K562 (cell line): ENCODE results near the gene BTBD2. TPM values are rescaled to one million over a fixed set of nuclear protein-coding genes. Genes with fewer than 3 reads are reported as not detected.
A peak's percentile ranks its signal among the peaks of the same experiment; 100 is the strongest.

Experiments
- BACH1 ChIP-seq: fragments of 200-800 bp; sonication (Bioruptor generic); IDR thresholded peaks from 2 replicates; pipeline ENCODE4 v1.6.1; 2016; ENCODE audit warnings: missing genetic modification characterization, missing compliant biosample characterization
- EGR1 ChIP-seq: fragments of 450-650 bp; conservative IDR thresholded peaks from 2 replicates; pipeline ENCODE4 v1.6.1; 2017; ENCODE audit warnings: mild to moderate bottlenecking
- EHMT2 ChIP-seq: fragments of 450-650 bp; IDR thresholded peaks from 2 replicates; pipeline ENCODE4 v1.6.1; 2018; ENCODE audit warnings: antibody characterized with exemption
- GABPA ChIP-seq: fragments of 200-800 bp; sonication (Bioruptor generic); conservative IDR thresholded peaks from 2 replicates; pipeline ENCODE4 v1.6.1; 2016; ENCODE audit warnings: low read depth, missing genetic modification characterization, missing compliant biosample characterization
- GTF2E2 ChIP-seq: fragments of 200-800 bp; sonication (Bioruptor generic); IDR thresholded peaks from 2 replicates; pipeline ENCODE4 v1.6.1; 2016; ENCODE audit warnings: missing genetic modification characterization, missing compliant biosample characterization
- KDM4B ChIP-seq, 2 experiments: fragments of 450-650 bp in 1 of 2; sonication (generic) in 1 of 2; IDR thresholded peaks; 2 replicates each; pipeline ENCODE4 v1.6.1; 2016 to 2017; ENCODE audit warnings: borderline replicate concordance in 2 of 2, antibody characterized with exemption in 1 of 2, low read depth in 1 of 2, mild to moderate bottlenecking in 1 of 2
- MTA1 ChIP-seq: fragments of 450-650 bp; IDR thresholded peaks from 2 replicates; pipeline ENCODE4 v1.6.1; 2017; ENCODE audit warnings: borderline replicate concordance
- NR4A1 ChIP-seq, 2 experiments: fragments of 250-450 bp in 1 of 2; fragments of 450-650 bp in 1 of 2; sonication (Bioruptor Pico) in 1 of 2; IDR thresholded peaks; 2 replicates each; pipeline versions ENCODE4 v1.4.0 to v1.6.1; 2016 to 2020; ENCODE audit warnings: mild to moderate bottlenecking in 2 of 2, missing compliant biosample characterization in 1 of 2, missing genetic modification characterization in 1 of 2, moderate library complexity in 1 of 2
- PHB ChIP-seq: fragments of 250-450 bp; sonication (Bioruptor Pico); IDR thresholded peaks from 2 replicates; pipeline ENCODE4 v1.5.0; 2021
- PHF21A ChIP-seq: fragments of 450-650 bp; IDR thresholded peaks from 2 replicates; pipeline ENCODE4 v1.6.1; 2017; ENCODE audit warnings: low read depth, borderline replicate concordance
- PRPF4 ChIP-seq: fragments of 200-400 bp; formaldehyde crosslinking; IDR thresholded peaks from one replicate; pipeline ENCODE4 v1.6.1; 2017; ENCODE audit warnings: low read length, low read depth, mild to moderate bottlenecking; ENCODE audit not compliant: insufficient read depth, poor library complexity, severe bottlenecking
- PYGO2 ChIP-seq: fragments of 450-650 bp; IDR thresholded peaks from 2 replicates; pipeline ENCODE4 v1.6.1; 2016; ENCODE audit warnings: mild to moderate bottlenecking, missing genetic modification characterization, moderate library complexity, missing compliant biosample characterization
- RBM39 ChIP-seq: fragments of 200-400 bp; formaldehyde crosslinking; optimal IDR thresholded peaks from 2 replicates; pipeline ENCODE3; 2018; ENCODE audit warnings: low read depth, low read length
- RCOR1 ChIP-seq, 2 experiments: IDR thresholded peaks; 2 replicates each; pipeline ENCODE4 v1.6.1; 2012; ENCODE audit warnings: low read depth in 2 of 2, low read length in 2 of 2, borderline replicate concordance in 1 of 2, improper control_type of control experiment in 1 of 2
- RFX7 ChIP-seq: fragments of 250-450 bp; sonication (Bioruptor Pico); IDR thresholded peaks from 2 replicates; pipeline ENCODE4 v1.5.1; 2021; ENCODE audit warnings: mild to moderate bottlenecking
- SMAD4 ChIP-seq: fragments of 250-450 bp; sonication (Bioruptor Pico); conservative IDR thresholded peaks from 2 replicates; pipeline ENCODE4 v1.8.0; 2021; ENCODE audit warnings: inconsistent platforms, mild to moderate bottlenecking, moderate library complexity
- YBX1 ChIP-seq: fragments of 450-650 bp; IDR thresholded peaks from 2 replicates; pipeline ENCODE4 v1.7.1; 2016; ENCODE audit warnings: mild to moderate bottlenecking
- ZBTB7A ChIP-seq: IDR thresholded peaks from 2 replicates; pipeline ENCODE4 v1.6.1; 2011; ENCODE audit warnings: low read depth, mild to moderate bottlenecking, low read length, moderate library complexity, borderline replicate concordance; ENCODE audit not compliant: control insufficient read depth
- ZNF133 ChIP-seq: fragments of 250-450 bp; sonication (Bioruptor Pico); IDR thresholded peaks from 2 replicates; pipeline ENCODE4 v1.4.0; 2020; ENCODE audit warnings: mild to moderate bottlenecking
- polyA plus RNA-seq, 8 experiments: library from polyadenylated mRNA; depleted of rRNA in 4 of 8; stranded (reverse) in 5 of 8; unstranded in 3 of 8; fragments of >200 nt; fragmentation: Nextera tagmentation in 2 of 8; fragmentation: Illumina TruSeq in 1 of 8; extraction: Ambion mirVana in 2 of 8; extraction: Trizol in 1 of 8; gene quantifications; 2 replicates each; pipeline versions ENCODE4 v1.2.1 to v1.2.3, GENCODE V29; 2011 to 2014; ENCODE audit warnings: inconsistent platforms in 1 of 8, missing spikeins in 1 of 8
- total RNA-seq, 7 experiments: library from RNA; depleted of rRNA in 6 of 7; stranded (reverse); fragments of >200 nt in 6 of 7; fragmentation: Illumina TruSeq in 2 of 7; extraction: Trizol in 2 of 7; gene quantifications; 2 replicates each; pipeline versions ENCODE4 v1.2.1 to v1.2.3, GENCODE V29; 2011 to 2021; ENCODE audit warnings: low replicate concordance in 1 of 7
- TF ChIP-seq, protein P1 (sequence below): fragments of 250-450 bp; sonication (Bioruptor Pico); IDR thresholded peaks from 2 replicates; pipeline ENCODE4 v1.6.1; 2021; ENCODE audit warnings: mild to moderate bottlenecking
- TF ChIP-seq, protein P2 (sequence below): fragments of 250-450 bp; sonication (Bioruptor Pico); IDR thresholded peaks from 2 replicates; pipeline ENCODE4 v1.8.0; 2021; ENCODE audit warnings: moderate library complexity, mild to moderate bottlenecking, inconsistent platforms
- TF ChIP-seq, protein P3 (sequence below): sonication (generic); formaldehyde crosslinking; IDR thresholded peaks from 2 replicates; pipeline ENCODE4 v1.8.0; 2022; ENCODE audit warnings: mild to moderate bottlenecking, missing genetic modification reagents

Gene BTBD2
- total and polyA plus RNA-seq, 9 of the 15 experiments (the other 6 are each of a cell fraction or from before 2014, with no cell fraction given) = 0.10 to 15.6 (median 6.9) TPM

DNA sequence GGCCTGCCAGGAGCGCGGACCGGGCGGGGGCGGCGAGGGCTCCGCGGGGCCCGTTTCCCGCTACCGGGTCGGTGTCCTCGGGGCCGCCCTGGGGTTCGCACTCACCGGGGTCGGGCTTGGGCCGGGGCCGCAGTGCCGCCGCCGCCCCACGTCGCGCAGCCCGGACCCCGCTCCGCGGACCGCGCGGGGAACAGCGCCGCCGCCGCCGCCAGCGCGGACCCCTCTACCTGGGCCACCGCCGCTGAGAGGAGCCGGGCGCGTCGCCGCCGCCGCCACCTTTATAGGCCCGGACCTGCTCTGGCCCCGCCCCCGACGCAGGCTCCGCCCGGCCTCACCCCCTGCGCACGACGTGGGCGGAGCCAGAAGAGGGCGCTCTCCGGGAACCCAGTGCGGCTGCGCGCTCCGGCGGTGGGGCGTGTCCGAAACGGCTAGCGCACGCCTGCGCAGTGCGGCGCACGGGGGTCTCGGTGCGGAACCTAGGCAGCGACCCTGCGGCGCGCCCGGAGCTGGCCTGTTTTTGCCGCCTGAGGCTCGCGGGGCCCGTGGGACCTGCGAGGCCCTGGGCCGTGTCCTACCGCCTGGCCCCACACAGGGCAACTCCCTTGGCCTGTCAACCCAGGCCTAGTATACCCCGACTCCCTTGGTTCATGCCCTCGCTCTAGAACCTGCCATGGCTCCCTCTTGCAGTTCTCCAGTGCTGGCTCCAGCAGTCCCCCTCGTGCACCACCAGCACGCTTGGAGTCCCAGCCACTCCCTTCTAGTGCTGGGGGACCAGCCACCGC lies 35.7 kb upstream of the BTBD2 start, which contains the start of gene MKNK2 (continued):
- TF ChIP-seq, protein P1, sequence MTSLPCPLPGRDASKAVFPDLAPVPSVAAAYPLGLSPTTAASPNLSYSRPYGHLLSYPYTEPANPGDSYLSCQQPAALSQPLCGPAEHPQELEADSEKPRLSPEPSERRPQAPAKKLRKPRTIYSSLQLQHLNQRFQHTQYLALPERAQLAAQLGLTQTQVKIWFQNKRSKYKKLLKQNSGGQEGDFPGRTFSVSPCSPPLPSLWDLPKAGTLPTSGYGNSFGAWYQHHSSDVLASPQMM (CRISPR knock-in tag) = no peak
- TF ChIP-seq RBM39 (no peak), RFX7 (CRISPR knock-in tag) (no peak), ZNF133 (no peak), GABPA (tag) (0 out of 2 replicates have a peak, but pooled peaks have one; percentile 12), ZBTB7A (peak; percentile 96), GTF2E2 (peak; percentile 97), EHMT2 (no peak), NR4A1 (CRISPR knock-in tag; IDR thresholded peaks at IDR 0.05) (no peak), NR4A1 (tag; IDR thresholded peaks at IDR 0.05) (peak; percentile 78; the same call in 1 of the 2 replicates), PYGO2 (tag) (no peak), PHB (CRISPR knock-in tag) (no peak), EGR1 (peak; percentile 83), MTA1 (no peak), PRPF4 (peak; percentile 90), BACH1 (tag) (no peak), KDM4B (IDR thresholded peaks at IDR 0.05; ENCODE audit: borderline replicate concordance in 2 of 2, low read depth in 1 of 2) (peak in 1 of 2 experiments; percentile 67; a peak in 1 of 4 replicates), RCOR1 (IDR thresholded peaks at IDR 0.05; ENCODE audit: borderline replicate concordance in 1 of 2, low read depth in 2 of 2, low read length in 2 of 2) (peak; percentile 62 to 78; a peak in 3 of 4 replicates), SMAD4 (CRISPR knock-in tag) (peak; percentile 81), PHF21A (0 out of 2 replicates have a peak, but pooled peaks have one; percentile 15), YBX1 (no peak)
- TF ChIP-seq, protein P2, sequence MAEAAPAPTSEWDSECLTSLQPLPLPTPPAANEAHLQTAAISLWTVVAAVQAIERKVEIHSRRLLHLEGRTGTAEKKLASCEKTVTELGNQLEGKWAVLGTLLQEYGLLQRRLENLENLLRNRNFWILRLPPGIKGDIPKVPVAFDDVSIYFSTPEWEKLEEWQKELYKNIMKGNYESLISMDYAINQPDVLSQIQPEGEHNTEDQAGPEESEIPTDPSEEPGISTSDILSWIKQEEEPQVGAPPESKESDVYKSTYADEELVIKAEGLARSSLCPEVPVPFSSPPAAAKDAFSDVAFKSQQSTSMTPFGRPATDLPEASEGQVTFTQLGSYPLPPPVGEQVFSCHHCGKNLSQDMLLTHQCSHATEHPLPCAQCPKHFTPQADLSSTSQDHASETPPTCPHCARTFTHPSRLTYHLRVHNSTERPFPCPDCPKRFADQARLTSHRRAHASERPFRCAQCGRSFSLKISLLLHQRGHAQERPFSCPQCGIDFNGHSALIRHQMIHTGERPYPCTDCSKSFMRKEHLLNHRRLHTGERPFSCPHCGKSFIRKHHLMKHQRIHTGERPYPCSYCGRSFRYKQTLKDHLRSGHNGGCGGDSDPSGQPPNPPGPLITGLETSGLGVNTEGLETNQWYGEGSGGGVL (CRISPR knock-in tag) = no peak
- TF ChIP-seq, protein P3, sequence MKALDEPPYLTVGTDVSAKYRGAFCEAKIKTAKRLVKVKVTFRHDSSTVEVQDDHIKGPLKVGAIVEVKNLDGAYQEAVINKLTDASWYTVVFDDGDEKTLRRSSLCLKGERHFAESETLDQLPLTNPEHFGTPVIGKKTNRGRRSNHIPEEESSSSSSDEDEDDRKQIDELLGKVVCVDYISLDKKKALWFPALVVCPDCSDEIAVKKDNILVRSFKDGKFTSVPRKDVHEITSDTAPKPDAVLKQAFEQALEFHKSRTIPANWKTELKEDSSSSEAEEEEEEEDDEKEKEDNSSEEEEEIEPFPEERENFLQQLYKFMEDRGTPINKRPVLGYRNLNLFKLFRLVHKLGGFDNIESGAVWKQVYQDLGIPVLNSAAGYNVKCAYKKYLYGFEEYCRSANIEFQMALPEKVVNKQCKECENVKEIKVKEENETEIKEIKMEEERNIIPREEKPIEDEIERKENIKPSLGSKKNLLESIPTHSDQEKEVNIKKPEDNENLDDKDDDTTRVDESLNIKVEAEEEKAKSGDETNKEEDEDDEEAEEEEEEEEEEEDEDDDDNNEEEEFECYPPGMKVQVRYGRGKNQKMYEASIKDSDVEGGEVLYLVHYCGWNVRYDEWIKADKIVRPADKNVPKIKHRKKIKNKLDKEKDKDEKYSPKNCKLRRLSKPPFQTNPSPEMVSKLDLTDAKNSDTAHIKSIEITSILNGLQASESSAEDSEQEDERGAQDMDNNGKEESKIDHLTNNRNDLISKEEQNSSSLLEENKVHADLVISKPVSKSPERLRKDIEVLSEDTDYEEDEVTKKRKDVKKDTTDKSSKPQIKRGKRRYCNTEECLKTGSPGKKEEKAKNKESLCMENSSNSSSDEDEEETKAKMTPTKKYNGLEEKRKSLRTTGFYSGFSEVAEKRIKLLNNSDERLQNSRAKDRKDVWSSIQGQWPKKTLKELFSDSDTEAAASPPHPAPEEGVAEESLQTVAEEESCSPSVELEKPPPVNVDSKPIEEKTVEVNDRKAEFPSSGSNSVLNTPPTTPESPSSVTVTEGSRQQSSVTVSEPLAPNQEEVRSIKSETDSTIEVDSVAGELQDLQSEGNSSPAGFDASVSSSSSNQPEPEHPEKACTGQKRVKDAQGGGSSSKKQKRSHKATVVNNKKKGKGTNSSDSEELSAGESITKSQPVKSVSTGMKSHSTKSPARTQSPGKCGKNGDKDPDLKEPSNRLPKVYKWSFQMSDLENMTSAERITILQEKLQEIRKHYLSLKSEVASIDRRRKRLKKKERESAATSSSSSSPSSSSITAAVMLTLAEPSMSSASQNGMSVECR (CRISPR knock-in tag) = peak; percentile 74
